HepG2 (cell line): Measurements from ENCODE around the gene OSBP. TPM values are rescaled to one million over a fixed set of nuclear protein-coding genes. Genes with fewer than 3 reads are reported as not detected.

Experiments used
- CEBPB ChIP-seq: IDR thresholded peaks from 2 replicates; pipeline ENCODE4 v1.6.1; 2011; ENCODE audit warnings: low read depth, low read length, improper control_type of control experiment, borderline replicate concordance
- EP300 ChIP-seq, 3 experiments: sonication (generic) in 1 of 3; formaldehyde crosslinking in 1 of 3; IDR thresholded peaks; 2 replicates each; pipeline versions ENCODE4 v1.5.1 to v1.6.1; 2011 to 2020; ENCODE audit warnings: low read depth in 2 of 3, low read length in 2 of 3, borderline replicate concordance in 1 of 3, improper control_type of control experiment in 1 of 3, mild to moderate bottlenecking in 1 of 3, missing genetic modification reagents in 1 of 3, moderate library complexity in 1 of 3
- FOXJ3 ChIP-seq: sonication (generic); formaldehyde crosslinking; IDR thresholded peaks from 2 replicates; pipeline ENCODE4 v1.4.0; 2020; ENCODE audit warnings: missing genetic modification reagents, mild to moderate bottlenecking, borderline replicate concordance
- LRRFIP1 ChIP-seq: sonication (generic); formaldehyde crosslinking; conservative IDR thresholded peaks from 2 replicates; pipeline ENCODE4 v1.4.0; 2020; ENCODE audit warnings: missing genetic modification reagents
- MLX ChIP-seq: IDR thresholded peaks from 2 replicates; pipeline ENCODE4 v1.6.1; 2016
- PBX2 ChIP-seq: IDR thresholded peaks from 2 replicates; pipeline ENCODE4 v1.6.1; 2016; ENCODE audit warnings: control low read depth
- RELA ChIP-seq: sonication (generic); formaldehyde crosslinking; IDR thresholded peaks from 2 replicates; pipeline ENCODE4 v1.4.0; 2020; ENCODE audit warnings: missing genetic modification reagents
- SATB2 ChIP-seq: sonication (generic); formaldehyde crosslinking; IDR thresholded peaks from 2 replicates; pipeline ENCODE4 v1.5.0; 2020; ENCODE audit warnings: missing genetic modification reagents
- TBL1XR1 ChIP-seq: fragments of 150-350 bp; IDR thresholded peaks from 2 replicates; pipeline ENCODE4 v1.6.1; 2014; ENCODE audit warnings: borderline replicate concordance, low read length; ENCODE audit not compliant: partially characterized antibody
- XRCC5 ChIP-seq: fragments of 200-400 bp; formaldehyde crosslinking; optimal IDR thresholded peaks from 2 replicates; pipeline ENCODE3; 2017; ENCODE audit warnings: mild to moderate bottlenecking, low read length
- ZFYVE20 ChIP-seq: sonication (generic); formaldehyde crosslinking; IDR thresholded peaks from 2 replicates; pipeline ENCODE4 v1.8.0; 2023; ENCODE audit warnings: low read depth, mild to moderate bottlenecking, moderate library complexity, missing genetic modification reagents, borderline replicate concordance
- ZNF101 ChIP-seq: sonication (generic); formaldehyde crosslinking; IDR thresholded peaks from 2 replicates; pipeline ENCODE4 v1.4.0; 2020; ENCODE audit warnings: mild to moderate bottlenecking, low read depth, missing genetic modification reagents, borderline replicate concordance
- ZNF496 ChIP-seq: sonication (generic); formaldehyde crosslinking; IDR thresholded peaks from 2 replicates; pipeline ENCODE4 v1.8.1; 2023; ENCODE audit warnings: mild to moderate bottlenecking, moderate library complexity, missing genetic modification reagents; ENCODE audit not compliant: insufficient replicate concordance
- ZNF543 ChIP-seq: sonication (generic); formaldehyde crosslinking; IDR thresholded peaks from 2 replicates; pipeline ENCODE4 v1.4.0; 2020; ENCODE audit warnings: mild to moderate bottlenecking, missing genetic modification reagents
- ZNF672 ChIP-seq: sonication (generic); formaldehyde crosslinking; IDR thresholded peaks from 2 replicates; pipeline ENCODE4 v1.8.1; 2022; ENCODE audit warnings: missing genetic modification reagents
- ZNF775 ChIP-seq: sonication (generic); formaldehyde crosslinking; IDR thresholded peaks from 2 replicates; pipeline ENCODE4 v1.4.0; 2020; ENCODE audit warnings: missing genetic modification reagents, mild to moderate bottlenecking, moderate library complexity, borderline replicate concordance
- ZNF83 ChIP-seq: sonication (generic); formaldehyde crosslinking; IDR thresholded peaks from 2 replicates; pipeline ENCODE4 v1.4.0; 2020; ENCODE audit warnings: missing genetic modification reagents, mild to moderate bottlenecking, borderline replicate concordance
- ZNF891 ChIP-seq: sonication (generic); formaldehyde crosslinking; IDR thresholded peaks from 2 replicates; pipeline ENCODE4 v1.5.0; 2020; ENCODE audit warnings: mild to moderate bottlenecking, missing genetic modification reagents
- polyA plus RNA-seq, 8 experiments: library from polyadenylated mRNA; depleted of rRNA in 3 of 8; stranded (reverse) in 7 of 8; unstranded in 1 of 8; fragments of >200 nt; fragmentation: Illumina TruSeq in 4 of 8; extraction: Trizol in 4 of 8; gene quantifications; 2 replicates each; pipeline versions ENCODE4 v1.2.1 to v1.2.3, GENCODE V29; 2011 to 2016; ENCODE audit warnings: low read depth in 4 of 8, missing spikeins in 1 of 8, mixed read lengths in 1 of 8; ENCODE audit not compliant: insufficient read depth in 1 of 8
- total RNA-seq, 5 experiments: library from RNA; depleted of rRNA; stranded (reverse); fragments of >200 nt; fragmentation: Illumina TruSeq; extraction: Trizol; gene quantifications; 2 replicates each; pipeline ENCODE4 v1.2.3, GENCODE V29; 2016; ENCODE audit warnings: low read depth in 1 of 5
- TF ChIP-seq, protein P1 (sequence below): sonication (generic); formaldehyde crosslinking; IDR thresholded peaks from 2 replicates; pipeline ENCODE4 v1.4.0; 2020; ENCODE audit warnings: missing genetic modification reagents
- TF ChIP-seq, protein P2 (sequence below): sonication (generic); formaldehyde crosslinking; IDR thresholded peaks from 2 replicates; pipeline ENCODE4 v1.4.0; 2020; ENCODE audit warnings: missing genetic modification reagents
- TF ChIP-seq, protein P3 (sequence below): IDR thresholded peaks from 2 replicates; pipeline ENCODE4 v1.6.1; 2012; ENCODE audit warnings: inconsistent platforms

The OSBP gene
- total and polyA plus RNA-seq, 2 of the 13 experiments (the other 11 are each of a cell fraction or from before 2014, with no cell fraction given): 12.1 to 13.5 TPM

GRCh38 chr11:59556115-59556916, 59.3 kb downstream of the OSBP start (continued):
- TF ChIP-seq ZNF83 (CRISPR knock-in tag): no peak
- peak; percentile 48; the same call in 1 of the 2 replicates for TF ChIP-seq FOXJ3 (CRISPR knock-in tag)
- TF ChIP-seq SATB2 (CRISPR knock-in tag): no peak; the same call in 1 of the 2 replicates
- no peak for TF ChIP-seq MLX (CRISPR knock-in tag)
- no peak for TF ChIP-seq ZNF101 (CRISPR knock-in tag)
- TF ChIP-seq, protein P1, sequence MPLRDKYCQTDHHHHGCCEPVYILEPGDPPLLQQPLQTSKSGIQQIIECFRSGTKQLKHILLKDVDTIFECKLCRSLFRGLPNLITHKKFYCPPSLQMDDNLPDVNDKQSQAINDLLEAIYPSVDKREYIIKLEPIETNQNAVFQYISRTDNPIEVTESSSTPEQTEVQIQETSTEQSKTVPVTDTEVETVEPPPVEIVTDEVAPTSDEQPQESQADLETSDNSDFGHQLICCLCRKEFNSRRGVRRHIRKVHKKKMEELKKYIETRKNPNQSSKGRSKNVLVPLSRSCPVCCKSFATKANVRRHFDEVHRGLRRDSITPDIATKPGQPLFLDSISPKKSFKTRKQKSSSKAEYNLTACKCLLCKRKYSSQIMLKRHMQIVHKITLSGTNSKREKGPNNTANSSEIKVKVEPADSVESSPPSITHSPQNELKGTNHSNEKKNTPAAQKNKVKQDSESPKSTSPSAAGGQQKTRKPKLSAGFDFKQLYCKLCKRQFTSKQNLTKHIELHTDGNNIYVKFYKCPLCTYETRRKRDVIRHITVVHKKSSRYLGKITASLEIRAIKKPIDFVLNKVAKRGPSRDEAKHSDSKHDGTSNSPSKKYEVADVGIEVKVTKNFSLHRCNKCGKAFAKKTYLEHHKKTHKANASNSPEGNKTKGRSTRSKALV (CRISPR knock-in tag): no peak
- TF ChIP-seq PBX2 (CRISPR knock-in tag): no peak
- TF ChIP-seq ZNF891 (CRISPR knock-in tag): no peak
- no peak for TF ChIP-seq ZNF496
- TF ChIP-seq, protein P2, sequence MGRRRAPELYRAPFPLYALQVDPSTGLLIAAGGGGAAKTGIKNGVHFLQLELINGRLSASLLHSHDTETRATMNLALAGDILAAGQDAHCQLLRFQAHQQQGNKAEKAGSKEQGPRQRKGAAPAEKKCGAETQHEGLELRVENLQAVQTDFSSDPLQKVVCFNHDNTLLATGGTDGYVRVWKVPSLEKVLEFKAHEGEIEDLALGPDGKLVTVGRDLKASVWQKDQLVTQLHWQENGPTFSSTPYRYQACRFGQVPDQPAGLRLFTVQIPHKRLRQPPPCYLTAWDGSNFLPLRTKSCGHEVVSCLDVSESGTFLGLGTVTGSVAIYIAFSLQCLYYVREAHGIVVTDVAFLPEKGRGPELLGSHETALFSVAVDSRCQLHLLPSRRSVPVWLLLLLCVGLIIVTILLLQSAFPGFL (CRISPR knock-in tag): no peak
- no peak for TF ChIP-seq LRRFIP1
- no peak for TF ChIP-seq ZFYVE20 (CRISPR knock-in tag)
- no peak for TF ChIP-seq ZNF543 (CRISPR knock-in tag)
- TF ChIP-seq EP300 (IDR thresholded peaks at IDR 0.05; ENCODE audit: low read depth in 2 of 2, low read length in 2 of 2): 0 out of 4 replicates have a peak, but pooled peaks of 1 of the 2 experiments have one; percentile 23
- TF ChIP-seq EP300 (CRISPR knock-in tag; IDR thresholded peaks at IDR 0.05; ENCODE audit: borderline replicate concordance): no peak
- no peak for TF ChIP-seq XRCC5
- TF ChIP-seq CEBPB: no peak
- TF ChIP-seq RELA: no peak
- TF ChIP-seq, protein P3, sequence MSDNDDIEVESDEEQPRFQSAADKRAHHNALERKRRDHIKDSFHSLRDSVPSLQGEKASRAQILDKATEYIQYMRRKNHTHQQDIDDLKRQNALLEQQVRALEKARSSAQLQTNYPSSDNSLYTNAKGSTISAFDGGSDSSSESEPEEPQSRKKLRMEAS: peak; percentile 74
- no peak for TF ChIP-seq ZNF775
- TF ChIP-seq ZNF672 (CRISPR knock-in tag): no peak
- TF ChIP-seq TBL1XR1: peak; percentile 56
